ENCODE measurements around the gene CARM1. TPM values are rescaled to one million over a fixed set of nuclear protein-coding genes. Genes with fewer than 3 reads are reported as not detected.
A peak's percentile ranks its signal among the peaks of the same experiment; 100 is the strongest.

The CARM1 gene
- total and polyA plus RNA-seq, 2 donors (not counting 1 experiment from before 2014, with no cell fraction given) = 24.8 to 41.9 TPM

DNA sequence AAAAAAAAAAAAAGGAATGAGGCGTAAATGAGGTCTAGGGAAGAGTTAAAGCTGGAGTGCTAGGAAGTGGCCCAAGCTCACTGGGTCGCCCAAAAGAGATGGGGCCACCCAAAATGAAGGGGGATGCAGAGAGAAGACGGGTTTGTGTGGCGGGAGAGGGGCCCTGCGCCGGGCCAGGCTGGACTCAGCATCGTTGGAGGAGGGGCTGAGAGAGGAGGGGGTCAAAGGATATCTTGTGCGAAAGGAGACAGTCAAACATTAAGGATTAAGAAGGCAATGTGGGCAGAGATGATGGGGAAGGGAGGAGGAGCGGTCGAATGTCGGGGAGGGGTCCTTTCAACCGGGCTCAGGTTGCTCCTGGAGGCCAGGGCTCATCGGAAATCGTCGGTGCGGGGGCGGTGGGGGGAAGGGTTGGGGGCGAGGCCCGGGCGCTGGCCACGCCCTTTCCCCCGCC is 825 bp upstream of the CARM1 start:
- peak overlapping the region; percentile 63 for H3K9ac ChIP-seq (ENCODE audit: insufficient read depth, low read length)
- H3K27me3 ChIP-seq (ENCODE audit: control insufficient read depth, insufficient read depth, low read length) = no peaks in the 10 kb centered on the region
- peak overlapping the region; percentile 3 to 58 (median 45) for H3K4me3 ChIP-seq (replicated peaks in 1 of 4; ENCODE audit: control extremely low read depth in 1 of 4, insufficient read depth in 1 of 4, low read depth in 3 of 4, low read length in 4 of 4)
- no peak for DNase-seq (ENCODE audit: low read depth in 2 of 2)
- H3K9me3 ChIP-seq (ENCODE audit: control insufficient read depth, insufficient read depth, low read depth, low read length) = no peaks in the 10 kb centered on the region
- no peaks in the 10 kb centered on the region for H3K36me3 ChIP-seq (ENCODE audit: control insufficient read depth, insufficient read depth, low read length)
- H2AFZ ChIP-seq (ENCODE audit: low read length) = peak overlapping the region; percentile 75
- TF ChIP-seq, protein P1, sequence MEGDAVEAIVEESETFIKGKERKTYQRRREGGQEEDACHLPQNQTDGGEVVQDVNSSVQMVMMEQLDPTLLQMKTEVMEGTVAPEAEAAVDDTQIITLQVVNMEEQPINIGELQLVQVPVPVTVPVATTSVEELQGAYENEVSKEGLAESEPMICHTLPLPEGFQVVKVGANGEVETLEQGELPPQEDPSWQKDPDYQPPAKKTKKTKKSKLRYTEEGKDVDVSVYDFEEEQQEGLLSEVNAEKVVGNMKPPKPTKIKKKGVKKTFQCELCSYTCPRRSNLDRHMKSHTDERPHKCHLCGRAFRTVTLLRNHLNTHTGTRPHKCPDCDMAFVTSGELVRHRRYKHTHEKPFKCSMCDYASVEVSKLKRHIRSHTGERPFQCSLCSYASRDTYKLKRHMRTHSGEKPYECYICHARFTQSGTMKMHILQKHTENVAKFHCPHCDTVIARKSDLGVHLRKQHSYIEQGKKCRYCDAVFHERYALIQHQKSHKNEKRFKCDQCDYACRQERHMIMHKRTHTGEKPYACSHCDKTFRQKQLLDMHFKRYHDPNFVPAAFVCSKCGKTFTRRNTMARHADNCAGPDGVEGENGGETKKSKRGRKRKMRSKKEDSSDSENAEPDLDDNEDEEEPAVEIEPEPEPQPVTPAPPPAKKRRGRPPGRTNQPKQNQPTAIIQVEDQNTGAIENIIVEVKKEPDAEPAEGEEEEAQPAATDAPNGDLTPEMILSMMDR (conservative IDR thresholded peaks at IDR 0.05 in 1 of 2, IDR thresholded peaks at IDR 0.05 in 1 of 2; ENCODE audit: low read depth in 1 of 2, low read length in 2 of 2) = no peak
- no peak for TF ChIP-seq EZH2 (IDR thresholded peaks at IDR 0.05; ENCODE audit: low read length, missing control alignments)
- H3K4me2 ChIP-seq (ENCODE audit: extremely low read depth, insufficient read depth, low read length) = peak overlapping the region; percentile 77
- no peaks in the 10 kb centered on the region for H4K20me1 ChIP-seq (ENCODE audit: control insufficient read depth, extremely low read depth, insufficient read depth, low read length)
- H3K4me1 ChIP-seq (ENCODE audit: control insufficient read depth, extremely low read depth, insufficient read depth, low read length) = no peaks in the 10 kb centered on the region
- H3K27ac ChIP-seq (ENCODE audit: insufficient read depth, low read length) = peak overlapping the region; percentile 60
- H3K79me2 ChIP-seq (ENCODE audit: control insufficient read depth, insufficient read depth, low read length) = peaks cover 29% of the 10 kb centered on the region

DNA sequence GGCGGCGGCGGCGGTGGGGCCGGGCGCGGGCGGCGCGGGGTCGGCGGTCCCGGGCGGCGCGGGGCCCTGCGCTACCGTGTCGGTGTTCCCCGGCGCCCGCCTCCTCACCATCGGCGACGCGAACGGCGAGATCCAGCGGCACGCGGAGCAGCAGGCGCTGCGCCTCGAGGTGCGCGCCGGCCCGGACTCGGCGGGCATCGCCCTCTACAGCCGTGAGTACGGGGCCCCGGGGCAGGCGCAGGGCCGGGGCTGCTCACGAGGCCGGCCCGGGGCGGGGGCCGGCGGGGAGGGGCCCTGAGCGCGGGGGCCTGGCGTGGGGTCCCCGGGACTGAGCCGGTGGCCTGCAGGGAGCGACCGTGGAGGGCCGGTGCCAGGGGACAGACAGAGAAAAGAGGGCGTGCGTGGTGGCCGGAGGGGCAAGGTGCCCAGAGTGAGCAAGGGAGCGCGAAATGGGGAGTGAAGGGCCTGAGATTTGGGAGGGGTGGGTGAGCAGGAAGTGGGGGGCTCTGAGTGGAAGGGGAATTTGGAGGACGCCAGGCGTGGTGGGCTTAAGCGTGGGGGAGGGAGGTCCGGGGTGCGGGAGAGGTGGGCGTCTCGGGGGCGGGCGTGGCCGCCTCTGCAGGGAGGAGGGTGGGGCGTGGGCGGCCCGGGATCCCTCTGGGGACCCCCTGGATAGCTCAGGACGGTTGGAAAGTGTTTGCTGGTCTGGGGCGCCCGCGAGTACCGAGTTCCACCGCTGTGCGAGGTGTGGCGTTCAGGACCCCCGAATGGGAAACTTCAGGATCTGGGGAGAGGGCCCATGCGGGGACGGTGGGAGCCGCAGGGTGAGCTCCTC is 575 bp downstream of the CARM1 start:
- Histone ChIP-seq H4K20me1 (ENCODE audit: control insufficient read depth, extremely low read depth, insufficient read depth, low read length) (no peaks in the 10 kb centered on the region), H3K27ac (ENCODE audit: insufficient read depth, low read length) (peak overlapping the region; percentile 57), H3K36me3 (ENCODE audit: control insufficient read depth, insufficient read depth, low read length) (no peaks in the 10 kb centered on the region), H3K79me2 (ENCODE audit: control insufficient read depth, insufficient read depth, low read length) (peaks cover 40% of the 10 kb centered on the region), H3K9me3 (ENCODE audit: control insufficient read depth, insufficient read depth, low read depth, low read length) (no peaks in the 10 kb centered on the region), H3K27me3 (ENCODE audit: control insufficient read depth, insufficient read depth, low read length) (no peaks in the 10 kb centered on the region), H3K4me2 (ENCODE audit: extremely low read depth, insufficient read depth, low read length) (peak overlapping the region; percentile 93), H2AFZ (ENCODE audit: low read length) (peak overlapping the region; percentile 57), H3K4me3 (replicated peaks in 1 of 4; ENCODE audit: control extremely low read depth in 1 of 4, insufficient read depth in 1 of 4, low read depth in 3 of 4, low read length in 4 of 4) (peak overlapping the region; percentile 72 to 83 (median 80)), H3K4me1 (ENCODE audit: control insufficient read depth, extremely low read depth, insufficient read depth, low read length) (peaks cover 5% of the 10 kb centered on the region), H3K9ac (ENCODE audit: insufficient read depth, low read length) (peak overlapping the region; percentile 84)
- no peak for TF ChIP-seq EZH2 (IDR thresholded peaks at IDR 0.05; ENCODE audit: low read length, missing control alignments)
- TF ChIP-seq, protein P1 (conservative IDR thresholded peaks at IDR 0.05 in 1 of 2, IDR thresholded peaks at IDR 0.05 in 1 of 2; ENCODE audit: low read depth in 1 of 2, low read length in 2 of 2) = no peak
- no peak for DNase-seq (ENCODE audit: low read depth in 2 of 2)

DNA sequence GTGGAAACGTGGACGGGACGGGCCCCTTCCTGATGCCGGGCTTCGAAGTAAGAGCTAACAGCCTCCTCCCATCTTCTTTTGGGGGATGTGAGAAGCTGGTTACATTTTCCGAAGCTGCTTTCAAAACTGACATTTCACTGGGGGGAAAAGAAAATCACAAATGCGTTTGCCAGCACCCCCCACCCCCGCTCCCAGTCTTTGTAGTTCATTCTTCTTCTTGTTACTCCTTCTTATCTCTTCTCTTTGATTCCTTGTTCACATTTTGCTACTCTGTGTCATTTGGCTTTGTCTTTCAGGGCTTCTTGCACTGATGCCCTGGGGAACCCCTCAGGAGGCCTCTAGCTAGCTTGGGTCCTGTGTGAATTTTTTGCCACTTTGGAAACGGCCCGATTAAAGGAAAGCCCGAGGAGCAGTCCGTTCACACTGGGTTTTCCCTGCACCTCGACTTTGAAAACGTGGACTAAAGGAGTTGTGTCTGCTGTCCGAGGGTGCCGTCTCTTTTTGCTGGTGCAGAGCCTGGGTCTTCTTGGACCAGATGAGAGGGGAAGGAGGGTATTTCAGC is 1.3 kb downstream of the CARM1 start:
- peak overlapping the region; percentile 72 to 83 (median 80) for H3K4me3 ChIP-seq (replicated peaks in 1 of 4; ENCODE audit: control extremely low read depth in 1 of 4, insufficient read depth in 1 of 4, low read depth in 3 of 4, low read length in 4 of 4)
- peak overlapping the region; percentile 57 for H3K27ac ChIP-seq (ENCODE audit: insufficient read depth, low read length)
- H3K4me2 ChIP-seq (ENCODE audit: extremely low read depth, insufficient read depth, low read length) = peak overlapping the region; percentile 93
- H4K20me1 ChIP-seq (ENCODE audit: control insufficient read depth, extremely low read depth, insufficient read depth, low read length) = no peaks in the 10 kb centered on the region
- H3K27me3 ChIP-seq (ENCODE audit: control insufficient read depth, insufficient read depth, low read length) = no peaks in the 10 kb centered on the region
- H3K79me2 ChIP-seq (ENCODE audit: control insufficient read depth, insufficient read depth, low read length) = peaks cover 40% of the 10 kb centered on the region
- H3K9ac ChIP-seq (ENCODE audit: insufficient read depth, low read length) = peak overlapping the region; percentile 84
- peaks cover 5% of the 10 kb centered on the region for H3K4me1 ChIP-seq (ENCODE audit: control insufficient read depth, extremely low read depth, insufficient read depth, low read length)
- no peaks in the 10 kb centered on the region for H3K9me3 ChIP-seq (ENCODE audit: control insufficient read depth, insufficient read depth, low read depth, low read length)
- H3K36me3 ChIP-seq (ENCODE audit: control insufficient read depth, insufficient read depth, low read length) = no peaks in the 10 kb centered on the region
- no peak for TF ChIP-seq EZH2 (IDR thresholded peaks at IDR 0.05; ENCODE audit: low read length, missing control alignments)
- TF ChIP-seq, protein P1 (conservative IDR thresholded peaks at IDR 0.05 in 1 of 2, IDR thresholded peaks at IDR 0.05 in 1 of 2; ENCODE audit: low read depth in 1 of 2, low read length in 2 of 2) = no peak
- no peak overlapping the region for H2AFZ ChIP-seq (ENCODE audit: low read length)
- DNase-seq (ENCODE audit: low read depth in 2 of 2) = no peak
